Osteocyte (in vitro differentiated cells): ENCODE data around the gene SCAF4. TPM values are rescaled to one million over a fixed set of nuclear protein-coding genes. Genes with fewer than 3 reads are reported as not detected.

Source experiments
- DNase-seq: peaks from one replicate; pipeline ENCODE4 v3.0.0; 2021; ENCODE audit warnings: mixed read lengths; ENCODE audit not compliant: unreplicated experiment; ENCODE audit errors: extremely low spot score
- H3K27ac Mint-ChIP-seq: one replicate; pipeline ENCODE4 v1.8.0; 2021; ENCODE audit warnings: mild to moderate bottlenecking, mixed read lengths; ENCODE audit not compliant: unreplicated experiment
- H3K27me3 Mint-ChIP-seq: one replicate; pipeline ENCODE4 v1.8.0; 2021; ENCODE audit warnings: mixed read lengths; ENCODE audit not compliant: unreplicated experiment
- H3K36me3 Mint-ChIP-seq: one replicate; pipeline ENCODE4 v1.8.0; 2021; ENCODE audit warnings: mixed read lengths; ENCODE audit not compliant: unreplicated experiment
- H3K4me1 Mint-ChIP-seq: one replicate; pipeline ENCODE4 v1.8.0; 2021; ENCODE audit warnings: mixed read lengths; ENCODE audit not compliant: unreplicated experiment
- H3K4me3 Mint-ChIP-seq: one replicate; pipeline ENCODE4 v1.8.0; 2021; ENCODE audit warnings: mild to moderate bottlenecking, moderate library complexity, mixed read lengths; ENCODE audit not compliant: unreplicated experiment
- H3K9me3 Mint-ChIP-seq: one replicate; pipeline ENCODE4 v1.8.0; 2021; ENCODE audit warnings: mixed read lengths; ENCODE audit not compliant: unreplicated experiment
- total RNA-seq: library from RNA; stranded (reverse); gene quantifications from 2 replicates; pipeline ENCODE4 v1.2.1, GENCODE V29; 2021
- TF ChIP-seq, protein P1 (sequence below): fragments of 200-600 bp; sonication (generic); IDR thresholded peaks from 2 replicates; pipeline ENCODE4 v1.5.0; 2021; ENCODE audit warnings: antibody characterized with exemption, mild to moderate bottlenecking, moderate library complexity

Gene SCAF4
- total RNA-seq, 1 donor from 2014 or later = 32.7 TPM

DNA sequence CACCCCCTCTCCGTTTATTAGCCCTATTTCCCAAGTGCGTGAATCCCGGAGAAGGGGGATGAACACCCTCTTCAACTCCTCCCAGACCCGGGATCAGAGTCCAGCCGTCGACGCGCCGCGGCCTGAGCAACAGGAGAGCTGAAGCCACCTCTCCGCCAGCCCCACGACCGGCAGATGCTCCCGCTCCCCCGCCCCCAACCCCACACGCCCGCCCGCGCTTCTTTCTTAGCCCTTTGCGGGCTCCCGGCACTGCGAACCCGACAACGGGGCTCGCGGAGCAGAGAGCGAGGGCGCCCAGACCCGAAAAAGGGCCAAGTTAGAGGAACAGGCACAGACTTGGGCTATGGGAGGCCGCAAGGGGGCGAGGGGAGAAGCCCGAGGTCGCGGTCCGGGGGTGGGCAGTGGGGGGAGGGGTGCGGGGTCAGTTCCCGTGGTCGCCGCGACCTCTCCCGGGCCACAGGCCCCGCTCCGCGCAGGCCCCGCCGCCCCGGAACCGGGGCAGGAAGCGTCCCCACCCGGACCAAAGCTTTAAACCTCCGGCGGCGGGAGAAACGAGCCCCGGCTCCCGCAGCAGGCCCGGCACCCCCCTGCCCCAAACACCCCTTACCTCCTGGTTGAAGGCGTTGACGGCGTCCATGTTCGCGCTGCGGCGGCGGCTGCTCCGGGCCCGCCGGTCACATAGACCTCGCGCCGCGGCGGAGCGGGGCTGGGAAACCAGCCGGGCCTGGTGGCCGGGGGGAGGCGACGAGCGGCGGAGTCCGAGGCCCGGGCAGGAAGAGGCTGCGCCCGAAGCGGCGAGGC is 662 bp downstream of the SCAF4 start:
- H3K4me1 Mint-ChIP-seq = peaks cover 3% of the 10 kb centered on the region
- peak overlapping the region; percentile 81 for H3K27ac Mint-ChIP-seq
- H3K4me3 Mint-ChIP-seq = peak overlapping the region; percentile 86
- H3K27me3 Mint-ChIP-seq = no peaks in the 10 kb centered on the region
- H3K9me3 Mint-ChIP-seq = no peaks in the 10 kb centered on the region
- no peaks in the 10 kb centered on the region for H3K36me3 Mint-ChIP-seq
- DNase-seq = peak; percentile 85
- TF ChIP-seq, protein P1, sequence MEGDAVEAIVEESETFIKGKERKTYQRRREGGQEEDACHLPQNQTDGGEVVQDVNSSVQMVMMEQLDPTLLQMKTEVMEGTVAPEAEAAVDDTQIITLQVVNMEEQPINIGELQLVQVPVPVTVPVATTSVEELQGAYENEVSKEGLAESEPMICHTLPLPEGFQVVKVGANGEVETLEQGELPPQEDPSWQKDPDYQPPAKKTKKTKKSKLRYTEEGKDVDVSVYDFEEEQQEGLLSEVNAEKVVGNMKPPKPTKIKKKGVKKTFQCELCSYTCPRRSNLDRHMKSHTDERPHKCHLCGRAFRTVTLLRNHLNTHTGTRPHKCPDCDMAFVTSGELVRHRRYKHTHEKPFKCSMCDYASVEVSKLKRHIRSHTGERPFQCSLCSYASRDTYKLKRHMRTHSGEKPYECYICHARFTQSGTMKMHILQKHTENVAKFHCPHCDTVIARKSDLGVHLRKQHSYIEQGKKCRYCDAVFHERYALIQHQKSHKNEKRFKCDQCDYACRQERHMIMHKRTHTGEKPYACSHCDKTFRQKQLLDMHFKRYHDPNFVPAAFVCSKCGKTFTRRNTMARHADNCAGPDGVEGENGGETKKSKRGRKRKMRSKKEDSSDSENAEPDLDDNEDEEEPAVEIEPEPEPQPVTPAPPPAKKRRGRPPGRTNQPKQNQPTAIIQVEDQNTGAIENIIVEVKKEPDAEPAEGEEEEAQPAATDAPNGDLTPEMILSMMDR = no peak

DNA sequence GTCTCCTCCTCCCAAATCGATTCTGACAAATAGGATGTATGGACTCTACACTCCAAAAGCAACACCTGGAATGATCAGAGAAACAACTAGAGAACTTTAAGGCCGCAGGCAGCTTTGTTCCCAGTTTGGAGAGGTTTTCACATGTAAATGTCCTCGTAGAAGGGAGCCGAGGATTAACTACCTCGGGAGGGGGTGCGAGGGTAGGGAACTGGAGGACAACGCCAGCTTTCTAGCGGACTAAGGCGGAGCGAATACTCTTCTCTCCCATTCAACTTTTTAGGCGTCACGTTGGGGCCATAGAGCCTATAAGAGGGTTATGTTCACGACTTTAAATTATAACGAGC is 1.2 kb downstream of the SCAF4 start:
- peak overlapping the region; percentile 86 for H3K4me3 Mint-ChIP-seq

DNA sequence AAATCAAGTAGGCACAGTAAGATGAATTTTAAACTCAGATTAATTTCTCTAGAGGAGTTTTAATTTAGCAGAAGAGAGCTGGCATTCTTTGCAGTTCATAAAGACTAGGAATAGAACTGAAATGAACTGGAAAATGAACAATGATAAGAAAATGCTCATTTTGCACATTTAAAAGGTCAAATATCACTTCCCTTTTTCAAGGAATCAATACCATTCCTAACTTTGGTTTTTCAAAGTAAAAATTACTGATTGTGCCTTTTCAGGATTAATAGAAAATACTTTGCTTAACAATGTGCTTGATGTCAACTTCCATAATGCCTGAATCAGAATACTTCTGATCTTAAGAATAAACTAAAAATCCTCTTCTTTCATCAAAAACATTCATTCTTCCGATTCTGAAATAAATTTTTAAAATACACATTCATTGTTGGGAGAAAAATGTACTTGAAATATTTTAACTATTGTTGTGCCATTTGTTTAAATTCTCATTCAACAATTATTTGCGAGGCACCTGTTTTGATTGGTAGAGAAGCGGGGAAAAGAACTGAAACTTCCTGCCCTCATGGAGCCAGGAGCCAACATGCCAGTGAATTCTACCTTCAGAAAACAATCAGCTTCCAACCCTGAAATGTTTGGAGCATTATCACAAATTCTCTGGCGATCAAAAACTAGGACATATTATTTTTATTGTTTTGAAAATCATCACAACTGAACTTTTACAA is 2.1 kb downstream of the SCAF4 start:
- Mint-ChIP-seq H3K27me3 (no peaks in the 10 kb centered on the region), H3K9me3 (no peaks in the 10 kb centered on the region), H3K4me3 (peak overlapping the region; percentile 86), H3K27ac (peak overlapping the region; percentile 50), H3K4me1 (peaks cover 10% of the 10 kb centered on the region), H3K36me3 (no peaks in the 10 kb centered on the region)
- no peak for DNase-seq
- TF ChIP-seq, protein P1 = no peak

More for the DNA sequence above, 1.2 kb downstream of the SCAF4 start:
- Mint-ChIP-seq H3K27me3 (no peaks in the 10 kb centered on the region), H3K27ac (peak overlapping the region; percentile 81), H3K36me3 (no peaks in the 10 kb centered on the region), H3K4me1 (peaks cover 3% of the 10 kb centered on the region), H3K9me3 (no peaks in the 10 kb centered on the region)
- DNase-seq = no peak
- TF ChIP-seq, protein P1 = no peak

DNA sequence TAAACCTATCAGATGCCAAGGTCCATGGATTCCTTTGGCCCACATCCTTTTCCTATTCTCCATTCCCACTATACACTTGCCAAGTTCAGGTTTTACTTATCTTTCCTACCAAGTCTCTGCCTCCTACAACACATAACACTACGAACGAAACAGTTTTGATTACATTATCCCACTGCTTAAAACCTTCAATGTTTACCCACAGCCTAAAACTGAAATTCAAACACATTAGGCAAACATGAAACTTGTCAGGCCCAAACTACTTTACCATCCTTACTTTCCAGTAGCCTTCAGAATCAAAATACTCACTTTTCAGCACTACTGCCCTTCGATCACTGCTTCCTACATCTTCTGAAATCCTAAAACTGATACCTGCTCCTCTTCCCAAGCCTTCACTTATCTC is 3.0 kb downstream of the SCAF4 start:
- TF ChIP-seq, protein P1 = no peak
- Mint-ChIP-seq H3K27me3 (no peaks in the 10 kb centered on the region), H3K27ac (no peak overlapping the region), H3K36me3 (no peaks in the 10 kb centered on the region), H3K4me3 (no peak overlapping the region), H3K9me3 (no peaks in the 10 kb centered on the region), H3K4me1 (peaks cover 16% of the 10 kb centered on the region)
- no peak for DNase-seq

DNA sequence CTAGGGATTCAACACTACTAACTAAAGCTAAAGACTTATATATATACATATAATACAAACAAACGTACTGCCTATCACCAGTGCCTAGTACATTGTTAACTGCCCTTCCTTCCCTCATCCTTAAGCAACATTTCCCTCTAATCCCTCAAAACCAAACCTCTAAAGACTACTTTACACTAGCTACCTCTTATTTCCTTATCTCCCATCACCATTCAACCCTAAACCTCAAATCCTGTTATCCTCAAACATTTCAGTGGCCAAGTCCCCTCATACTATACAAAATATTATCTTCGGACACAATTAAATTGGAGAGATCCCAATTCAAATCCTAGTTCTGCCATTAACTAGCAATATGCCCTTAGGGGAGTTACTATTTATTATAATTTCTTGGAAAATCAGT is 3.7 kb downstream of the SCAF4 start:
- no peaks in the 10 kb centered on the region for H3K27me3 Mint-ChIP-seq
- H3K4me3 Mint-ChIP-seq = no peak overlapping the region
- TF ChIP-seq, protein P1 = no peak
- peaks cover 21% of the 10 kb centered on the region for H3K4me1 Mint-ChIP-seq
- no peak for DNase-seq
- H3K27ac Mint-ChIP-seq = no peak overlapping the region
- no peaks in the 10 kb centered on the region for H3K36me3 Mint-ChIP-seq
- H3K9me3 Mint-ChIP-seq = no peaks in the 10 kb centered on the region
